ENCODE measurements around the gene GRHL3. TPM values are rescaled to one million over a fixed set of nuclear protein-coding genes. Genes with fewer than 3 reads are reported as not detected.

Gene GRHL3
- total RNA-seq, 1 donor from 2014 or later: 0.12 TPM

DNA sequence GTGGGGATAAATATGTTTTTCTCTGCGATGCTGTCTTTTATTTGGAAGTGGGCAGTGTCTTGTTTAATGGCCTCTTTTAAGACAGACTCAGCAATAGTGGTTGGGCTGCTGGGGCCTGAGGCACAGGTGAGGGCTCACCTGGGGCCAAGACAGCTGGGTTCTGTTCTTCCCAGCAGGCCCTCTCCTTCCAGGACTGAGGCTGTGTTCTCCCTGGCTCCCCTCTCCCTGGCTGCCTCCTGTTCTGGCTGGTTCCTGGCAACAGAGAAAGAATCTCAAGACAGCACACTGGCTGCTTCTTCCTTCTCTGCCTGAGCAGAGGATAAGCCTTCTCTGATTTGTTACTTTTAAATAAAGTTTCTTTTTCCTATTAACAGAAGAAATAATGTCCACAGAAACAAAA lies 7.4 kb upstream of the GRHL3 start:
- TF ChIP-seq, protein P1, sequence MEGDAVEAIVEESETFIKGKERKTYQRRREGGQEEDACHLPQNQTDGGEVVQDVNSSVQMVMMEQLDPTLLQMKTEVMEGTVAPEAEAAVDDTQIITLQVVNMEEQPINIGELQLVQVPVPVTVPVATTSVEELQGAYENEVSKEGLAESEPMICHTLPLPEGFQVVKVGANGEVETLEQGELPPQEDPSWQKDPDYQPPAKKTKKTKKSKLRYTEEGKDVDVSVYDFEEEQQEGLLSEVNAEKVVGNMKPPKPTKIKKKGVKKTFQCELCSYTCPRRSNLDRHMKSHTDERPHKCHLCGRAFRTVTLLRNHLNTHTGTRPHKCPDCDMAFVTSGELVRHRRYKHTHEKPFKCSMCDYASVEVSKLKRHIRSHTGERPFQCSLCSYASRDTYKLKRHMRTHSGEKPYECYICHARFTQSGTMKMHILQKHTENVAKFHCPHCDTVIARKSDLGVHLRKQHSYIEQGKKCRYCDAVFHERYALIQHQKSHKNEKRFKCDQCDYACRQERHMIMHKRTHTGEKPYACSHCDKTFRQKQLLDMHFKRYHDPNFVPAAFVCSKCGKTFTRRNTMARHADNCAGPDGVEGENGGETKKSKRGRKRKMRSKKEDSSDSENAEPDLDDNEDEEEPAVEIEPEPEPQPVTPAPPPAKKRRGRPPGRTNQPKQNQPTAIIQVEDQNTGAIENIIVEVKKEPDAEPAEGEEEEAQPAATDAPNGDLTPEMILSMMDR (conservative IDR thresholded peaks at IDR 0.05): no peak
- Mint-ChIP-seq H3K4me1 (no peaks in the 10 kb centered on the region), H3K9me3 (no peaks in the 10 kb centered on the region), H3K4me3 (no peak overlapping the region), H3K36me3 (ENCODE audit: low read depth) (no peaks in the 10 kb centered on the region), H3K27me3 (ENCODE audit: low read depth) (peaks cover 16% of the 10 kb centered on the region), H3K27ac (ENCODE audit: unreplicated experiment) (no peak overlapping the region)
- DNase-seq (ENCODE audit: low read depth, low spot score): no peak

DNA sequence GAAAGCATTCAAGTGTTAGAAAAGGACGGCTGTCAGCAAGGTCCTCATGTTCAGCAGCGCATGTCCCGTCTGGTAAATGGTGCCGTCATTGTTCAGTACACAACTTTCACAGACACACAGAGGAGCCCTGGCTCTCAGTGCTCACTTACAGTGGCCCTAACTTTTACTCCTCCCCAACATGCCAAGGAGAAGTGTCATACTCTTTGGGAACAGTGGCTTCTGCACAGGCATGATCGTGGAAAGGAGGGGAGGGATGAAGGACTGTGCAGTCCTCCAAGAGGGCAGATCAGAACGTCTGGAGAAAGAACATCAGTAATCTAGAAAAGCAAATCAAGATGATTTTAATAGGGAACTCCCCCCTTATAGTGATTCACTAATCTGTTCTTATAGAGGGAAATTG lies 3.8 kb upstream of the GRHL3 start:
- TF ChIP-seq, protein P1 (conservative IDR thresholded peaks at IDR 0.05): no peak
- no peaks in the 10 kb centered on the region for H3K36me3 Mint-ChIP-seq (ENCODE audit: low read depth)
- no peak overlapping the region for H3K27ac Mint-ChIP-seq (ENCODE audit: unreplicated experiment)
- peaks cover 15% of the 10 kb centered on the region for H3K4me1 Mint-ChIP-seq
- no peak overlapping the region for H3K4me3 Mint-ChIP-seq
- H3K27me3 Mint-ChIP-seq (ENCODE audit: low read depth): peaks cover 52% of the 10 kb centered on the region
- no peak for DNase-seq (ENCODE audit: low read depth, low spot score)
- no peaks in the 10 kb centered on the region for H3K9me3 Mint-ChIP-seq

DNA sequence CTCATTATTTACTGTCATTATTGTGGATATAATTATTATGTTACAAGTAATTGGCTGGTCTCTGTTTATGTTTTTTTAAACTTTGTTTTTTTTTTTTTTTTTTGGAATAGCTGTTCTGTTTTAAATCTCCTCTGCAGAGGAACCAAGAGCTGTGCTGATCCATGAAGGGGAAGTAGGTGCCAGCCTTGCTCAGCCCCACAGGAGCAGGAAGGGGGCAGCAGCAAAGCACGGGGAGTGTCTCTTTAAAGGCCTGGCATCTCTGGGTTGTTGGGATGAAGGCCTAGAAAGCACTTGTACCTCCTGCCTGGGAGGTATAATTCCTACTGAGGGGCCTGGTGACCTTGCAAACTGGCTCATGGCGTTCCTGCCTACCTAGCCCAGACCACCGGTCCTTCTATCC lies 2.5 kb upstream of the GRHL3 start:
- Mint-ChIP-seq H3K4me1 (peaks cover 15% of the 10 kb centered on the region), H3K4me3 (no peak overlapping the region), H3K27ac (ENCODE audit: unreplicated experiment) (no peak overlapping the region), H3K27me3 (ENCODE audit: low read depth) (peaks cover 65% of the 10 kb centered on the region), H3K9me3 (no peaks in the 10 kb centered on the region), H3K36me3 (ENCODE audit: low read depth) (no peaks in the 10 kb centered on the region)
- no peak for DNase-seq (ENCODE audit: low read depth, low spot score)
- TF ChIP-seq, protein P1 (conservative IDR thresholded peaks at IDR 0.05): no peak

DNA sequence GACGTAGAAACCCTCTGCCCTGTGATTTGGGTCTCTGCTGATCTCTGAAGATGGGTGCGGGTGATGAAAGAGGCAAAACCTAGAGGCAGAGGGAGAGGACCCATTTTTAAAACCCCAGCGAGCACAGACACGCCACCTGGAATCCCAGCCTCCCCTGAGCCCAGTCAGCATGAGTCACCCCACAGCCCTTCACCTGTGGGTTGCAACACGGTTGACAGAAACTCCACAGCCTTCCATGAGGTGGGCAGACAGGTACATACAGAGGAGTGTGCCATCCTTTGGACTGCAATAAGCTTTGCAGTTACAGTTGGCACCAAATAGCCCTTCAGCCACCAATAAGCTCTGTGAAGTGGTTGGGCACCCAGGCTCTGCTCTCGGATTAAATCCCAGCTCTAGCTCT lies 2.1 kb upstream of the GRHL3 start:
- Mint-ChIP-seq H3K36me3 (ENCODE audit: low read depth) (no peaks in the 10 kb centered on the region), H3K9me3 (no peaks in the 10 kb centered on the region), H3K27me3 (ENCODE audit: low read depth) (peaks cover 66% of the 10 kb centered on the region), H3K27ac (ENCODE audit: unreplicated experiment) (no peak overlapping the region), H3K4me1 (peaks cover 15% of the 10 kb centered on the region), H3K4me3 (no peak overlapping the region)
- no peak for DNase-seq (ENCODE audit: low read depth, low spot score)
- TF ChIP-seq, protein P1 (conservative IDR thresholded peaks at IDR 0.05): no peak

DNA sequence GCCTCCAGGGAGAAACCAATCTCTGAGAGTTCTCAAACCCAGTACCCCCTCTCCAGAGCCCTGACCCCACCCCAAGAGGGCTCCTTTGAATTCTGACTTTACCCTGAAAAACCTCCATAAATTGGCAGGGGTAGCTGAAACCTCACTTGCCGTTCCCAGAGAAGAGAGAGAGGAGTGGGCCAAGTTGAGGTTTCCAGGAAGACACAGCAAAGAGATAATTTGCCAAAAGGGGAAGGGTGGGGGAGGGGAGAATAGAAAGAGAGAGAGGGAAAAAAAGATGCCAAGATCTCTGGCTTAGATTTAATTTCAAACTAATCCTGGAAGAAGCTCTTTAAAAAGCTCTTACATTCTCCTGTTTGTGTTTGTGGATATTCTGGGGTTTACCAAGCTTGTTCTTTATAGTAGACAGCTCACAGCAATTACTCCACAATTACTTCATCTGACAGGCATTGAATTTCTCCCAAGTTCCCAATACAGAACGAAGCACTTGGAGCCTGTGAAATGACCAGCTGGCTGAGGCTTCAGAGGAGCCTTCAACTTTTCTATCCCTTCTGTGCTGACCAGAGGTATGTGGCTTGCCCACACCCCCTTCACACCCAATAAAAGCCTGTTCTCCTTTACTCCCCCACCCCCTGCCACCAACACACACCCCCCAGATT lies 1.1 kb upstream of the GRHL3 start:
- no peak overlapping the region for H3K27ac Mint-ChIP-seq (ENCODE audit: unreplicated experiment)
- TF ChIP-seq, protein P1 (conservative IDR thresholded peaks at IDR 0.05): no peak
- H3K36me3 Mint-ChIP-seq (ENCODE audit: low read depth): no peaks in the 10 kb centered on the region
- peaks cover 19% of the 10 kb centered on the region for H3K4me1 Mint-ChIP-seq
- peak overlapping the region; percentile 44 for H3K4me3 Mint-ChIP-seq
- H3K27me3 Mint-ChIP-seq (ENCODE audit: low read depth): peaks cover 76% of the 10 kb centered on the region
- no peak for DNase-seq (ENCODE audit: low read depth, low spot score)
- H3K9me3 Mint-ChIP-seq: no peaks in the 10 kb centered on the region

All from neural crest cell (in vitro differentiated cells).